Neural cell (in vitro differentiated cells): ENCODE results near the gene SLC25A17. TPM values are rescaled to one million over a fixed set of nuclear protein-coding genes. Genes with fewer than 3 reads are reported as not detected.

Source experiments
- H2AFZ ChIP-seq: fragments of 200-600, 300-800 bp; sonication (generic), shearing (Covaris generic); 2 replicates; pipeline ENCODE4 v1.6.0; 2014; ENCODE audit warnings: low read depth, mild to moderate bottlenecking, antibody characterized with exemption, low read length, moderate library complexity
- H3F3A ChIP-seq: fragments of 200-600 bp; shearing (Covaris generic); 2 replicates; pipeline ENCODE4 v1.6.1; 2016; ENCODE audit warnings: mild to moderate bottlenecking, moderate library complexity, mixed read lengths, antibody characterized with exemption, low read length; ENCODE audit not compliant: insufficient read depth, poor library complexity, severe bottlenecking
- H3K27ac ChIP-seq: fragments of 200-600, 300-800 bp; sonication (generic), shearing (Covaris generic); 2 replicates; pipeline ENCODE4 v1.5.1; 2014; ENCODE audit warnings: mild to moderate bottlenecking, low read length, moderate library complexity
- H3K27me3 ChIP-seq: fragments of 300-800, 200-600 bp; sonication (generic), shearing (Covaris generic); 2 replicates; pipeline ENCODE4 v1.6.0; 2014; ENCODE audit warnings: mild to moderate bottlenecking, low read depth, low read length, moderate library complexity; ENCODE audit not compliant: insufficient read depth
- H3K36me3 ChIP-seq: fragments of 300-800, 200-600 bp; sonication (generic), shearing (Covaris generic); 2 replicates; pipeline ENCODE4 v1.5.1; 2014; ENCODE audit warnings: mild to moderate bottlenecking, antibody characterized with exemption, low read length, moderate library complexity; ENCODE audit not compliant: insufficient read depth
- H3K4me2 ChIP-seq: fragments of 300-800, 200-600 bp; sonication (generic), shearing (Covaris generic); 2 replicates; pipeline ENCODE4 v1.6.0; 2014; ENCODE audit warnings: mild to moderate bottlenecking, low read length
- H3K4me3 ChIP-seq: fragments of 300-800, 200-600 bp; sonication (generic), shearing (Covaris generic); 2 replicates; pipeline ENCODE4 v1.5.1; 2014; ENCODE audit warnings: mild to moderate bottlenecking, low read length, moderate library complexity
- H3K79me2 ChIP-seq: fragments of 200-600 bp; shearing (Covaris generic); replicated peaks from 2 replicates; pipeline ENCODE4 v1.6.0; 2014; ENCODE audit warnings: mild to moderate bottlenecking, low read length, moderate library complexity; ENCODE audit not compliant: insufficient read depth
- H3K9ac ChIP-seq: fragments of 300-800, 200-600 bp; sonication (generic), shearing (Covaris generic); 2 replicates; pipeline ENCODE4 v1.6.1; 2016; ENCODE audit warnings: mild to moderate bottlenecking, low read length, mixed read lengths
- H3K9me2 ChIP-seq: fragments of 200-600 bp; shearing (Covaris generic); 2 replicates; pipeline ENCODE4 v1.6.1; 2016; ENCODE audit warnings: mild to moderate bottlenecking, low read length, mixed read lengths; ENCODE audit not compliant: insufficient read depth
- H3K9me3 ChIP-seq: fragments of 200-600, 300-800 bp; sonication (generic), shearing (Covaris generic); 2 replicates; pipeline ENCODE4 v1.6.1; 2016; ENCODE audit warnings: mild to moderate bottlenecking, mixed run types, low read length, moderate library complexity, mixed read lengths
- H4K20me1 ChIP-seq: fragments of 200-600 bp; shearing (Covaris generic); 2 replicates; pipeline ENCODE4 v1.6.1; 2016; ENCODE audit warnings: mild to moderate bottlenecking, mixed run types; ENCODE audit not compliant: insufficient read depth
- EP300 ChIP-seq: fragments of 450-650 bp; conservative IDR thresholded peaks from 2 replicates; pipeline ENCODE4 v1.6.1; 2014; ENCODE audit warnings: antibody characterized with exemption, mild to moderate bottlenecking, moderate library complexity; ENCODE audit not compliant: poor library complexity, severe bottlenecking
- EZH2 ChIP-seq: fragments of 200-600, 300-800 bp; shearing (Covaris generic), sonication (generic); IDR thresholded peaks from 2 replicates; pipeline ENCODE4 v1.6.1; 2014; ENCODE audit warnings: antibody characterized with exemption, low read length, borderline replicate concordance, mild to moderate bottlenecking; ENCODE audit not compliant: insufficient read depth, poor library complexity, severe bottlenecking
- MXI1 ChIP-seq: fragments of 450-650 bp; conservative IDR thresholded peaks from 2 replicates; pipeline ENCODE4 v1.6.1; 2014; ENCODE audit warnings: antibody characterized with exemption, mild to moderate bottlenecking; ENCODE audit not compliant: poor library complexity, severe bottlenecking
- POLR2AphosphoS5 ChIP-seq: IDR thresholded peaks from 2 replicates; pipeline ENCODE4 v1.6.1; 2012
- RAD21 ChIP-seq: fragments of 450-650 bp; conservative IDR thresholded peaks from 2 replicates; pipeline ENCODE4 v1.6.1; 2014; ENCODE audit warnings: antibody characterized with exemption, mild to moderate bottlenecking, moderate library complexity
- SMC3 ChIP-seq: fragments of 450-650 bp; conservative IDR thresholded peaks from 2 replicates; pipeline ENCODE4 v1.6.1; 2014; ENCODE audit warnings: antibody characterized with exemption, mild to moderate bottlenecking, moderate library complexity; ENCODE audit not compliant: poor library complexity
- TAF1 ChIP-seq: IDR thresholded peaks from 2 replicates; pipeline ENCODE4 v1.6.1; 2012; ENCODE audit warnings: low read depth
- polyA plus RNA-seq: library from polyadenylated mRNA; depleted of rRNA; stranded (reverse); fragments of >200 nt; gene quantifications from 2 replicates; pipeline ENCODE4 v1.2.3, GENCODE V29; 2014
- TF ChIP-seq, protein P1 (sequence below): IDR thresholded peaks from 2 replicates; pipeline ENCODE4 v1.6.1; 2012; ENCODE audit warnings: borderline replicate concordance
- TF ChIP-seq, protein P2 (sequence below): fragments of 450-650 bp; IDR thresholded peaks from 2 replicates; pipeline ENCODE4 v1.5.1; 2014; ENCODE audit warnings: antibody characterized with exemption, mild to moderate bottlenecking, moderate library complexity; ENCODE audit not compliant: poor library complexity, severe bottlenecking

The SLC25A17 gene
- polyA plus RNA-seq, 1 donor from 2014 or later = 49.3 TPM

DNA sequence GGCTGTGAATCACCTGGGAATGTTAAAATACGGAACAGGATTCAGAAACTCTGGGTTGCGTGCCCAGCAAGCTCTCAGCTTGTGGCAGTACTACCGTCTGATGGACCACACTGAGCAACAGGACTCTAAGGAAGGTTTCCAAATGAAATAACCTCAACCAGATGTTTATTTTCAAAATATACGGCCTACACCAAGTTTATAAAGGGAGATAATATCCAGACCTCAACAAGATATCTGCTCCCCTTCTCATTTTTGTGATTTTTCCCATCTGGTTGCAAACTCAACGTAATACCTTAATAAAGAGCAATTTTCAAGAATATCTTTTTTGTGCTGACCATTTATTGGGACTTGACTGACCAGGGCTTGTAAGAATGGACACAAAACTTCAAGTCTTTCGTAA lies 49.4 kb downstream of the SLC25A17 start:
- Histone ChIP-seq H3K36me3 (no peaks in the 10 kb centered on the region), H3K27me3 (no peaks in the 10 kb centered on the region), H3K79me2 (no peaks in the 10 kb centered on the region), H3K27ac (no peak overlapping the region), H4K20me1 (no peaks in the 10 kb centered on the region), H3K9ac (no peak overlapping the region), H3K4me3 (no peak overlapping the region), H3K9me2 (no peaks in the 10 kb centered on the region), H2AFZ (no peak overlapping the region), H3K9me3 (no peaks in the 10 kb centered on the region), H3F3A (no peaks in the 10 kb centered on the region), H3K4me2 (no peak overlapping the region)
- TF ChIP-seq EZH2 (no peak), TAF1 (no peak), RAD21 (no peak), POLR2AphosphoS5 (no peak)
- TF ChIP-seq, protein P1, sequence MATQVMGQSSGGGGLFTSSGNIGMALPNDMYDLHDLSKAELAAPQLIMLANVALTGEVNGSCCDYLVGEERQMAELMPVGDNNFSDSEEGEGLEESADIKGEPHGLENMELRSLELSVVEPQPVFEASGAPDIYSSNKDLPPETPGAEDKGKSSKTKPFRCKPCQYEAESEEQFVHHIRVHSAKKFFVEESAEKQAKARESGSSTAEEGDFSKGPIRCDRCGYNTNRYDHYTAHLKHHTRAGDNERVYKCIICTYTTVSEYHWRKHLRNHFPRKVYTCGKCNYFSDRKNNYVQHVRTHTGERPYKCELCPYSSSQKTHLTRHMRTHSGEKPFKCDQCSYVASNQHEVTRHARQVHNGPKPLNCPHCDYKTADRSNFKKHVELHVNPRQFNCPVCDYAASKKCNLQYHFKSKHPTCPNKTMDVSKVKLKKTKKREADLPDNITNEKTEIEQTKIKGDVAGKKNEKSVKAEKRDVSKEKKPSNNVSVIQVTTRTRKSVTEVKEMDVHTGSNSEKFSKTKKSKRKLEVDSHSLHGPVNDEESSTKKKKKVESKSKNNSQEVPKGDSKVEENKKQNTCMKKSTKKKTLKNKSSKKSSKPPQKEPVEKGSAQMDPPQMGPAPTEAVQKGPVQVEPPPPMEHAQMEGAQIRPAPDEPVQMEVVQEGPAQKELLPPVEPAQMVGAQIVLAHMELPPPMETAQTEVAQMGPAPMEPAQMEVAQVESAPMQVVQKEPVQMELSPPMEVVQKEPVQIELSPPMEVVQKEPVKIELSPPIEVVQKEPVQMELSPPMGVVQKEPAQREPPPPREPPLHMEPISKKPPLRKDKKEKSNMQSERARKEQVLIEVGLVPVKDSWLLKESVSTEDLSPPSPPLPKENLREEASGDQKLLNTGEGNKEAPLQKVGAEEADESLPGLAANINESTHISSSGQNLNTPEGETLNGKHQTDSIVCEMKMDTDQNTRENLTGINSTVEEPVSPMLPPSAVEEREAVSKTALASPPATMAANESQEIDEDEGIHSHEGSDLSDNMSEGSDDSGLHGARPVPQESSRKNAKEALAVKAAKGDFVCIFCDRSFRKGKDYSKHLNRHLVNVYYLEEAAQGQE = no peak

DNA sequence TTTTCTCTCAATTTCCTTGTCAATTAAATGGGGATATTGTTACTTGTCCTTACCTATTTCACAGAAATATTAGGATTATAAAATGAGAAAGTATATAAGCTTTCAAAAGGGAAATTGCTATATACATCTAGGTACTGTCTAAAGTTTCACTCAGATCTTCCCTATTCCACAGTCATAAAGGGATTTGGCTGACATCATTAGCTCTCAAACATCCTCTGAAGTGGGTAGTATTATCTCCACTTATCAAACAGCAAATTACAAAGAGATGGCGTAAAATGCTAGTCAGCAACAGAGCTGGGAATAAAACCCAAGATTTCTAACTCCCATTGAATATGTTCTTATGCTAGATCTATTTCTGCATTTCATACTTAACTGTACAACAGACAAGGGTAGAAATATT lies 50.9 kb downstream of the SLC25A17 start:
- TF ChIP-seq EP300 (no peak), EZH2 (no peak), SMC3 (no peak), POLR2AphosphoS5 (no peak), TAF1 (no peak), RAD21 (no peak), MXI1 (no peak)
- TF ChIP-seq, protein P1 = no peak
- TF ChIP-seq, protein P2, sequence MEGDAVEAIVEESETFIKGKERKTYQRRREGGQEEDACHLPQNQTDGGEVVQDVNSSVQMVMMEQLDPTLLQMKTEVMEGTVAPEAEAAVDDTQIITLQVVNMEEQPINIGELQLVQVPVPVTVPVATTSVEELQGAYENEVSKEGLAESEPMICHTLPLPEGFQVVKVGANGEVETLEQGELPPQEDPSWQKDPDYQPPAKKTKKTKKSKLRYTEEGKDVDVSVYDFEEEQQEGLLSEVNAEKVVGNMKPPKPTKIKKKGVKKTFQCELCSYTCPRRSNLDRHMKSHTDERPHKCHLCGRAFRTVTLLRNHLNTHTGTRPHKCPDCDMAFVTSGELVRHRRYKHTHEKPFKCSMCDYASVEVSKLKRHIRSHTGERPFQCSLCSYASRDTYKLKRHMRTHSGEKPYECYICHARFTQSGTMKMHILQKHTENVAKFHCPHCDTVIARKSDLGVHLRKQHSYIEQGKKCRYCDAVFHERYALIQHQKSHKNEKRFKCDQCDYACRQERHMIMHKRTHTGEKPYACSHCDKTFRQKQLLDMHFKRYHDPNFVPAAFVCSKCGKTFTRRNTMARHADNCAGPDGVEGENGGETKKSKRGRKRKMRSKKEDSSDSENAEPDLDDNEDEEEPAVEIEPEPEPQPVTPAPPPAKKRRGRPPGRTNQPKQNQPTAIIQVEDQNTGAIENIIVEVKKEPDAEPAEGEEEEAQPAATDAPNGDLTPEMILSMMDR = no peak
- H3F3A ChIP-seq = no peaks in the 10 kb centered on the region
- H3K79me2 ChIP-seq = no peaks in the 10 kb centered on the region
- no peak overlapping the region for H3K9ac ChIP-seq
- no peaks in the 10 kb centered on the region for H4K20me1 ChIP-seq
- H3K9me2 ChIP-seq = no peaks in the 10 kb centered on the region
- no peaks in the 10 kb centered on the region for H3K27me3 ChIP-seq
- no peaks in the 10 kb centered on the region for H3K9me3 ChIP-seq
- H3K4me3 ChIP-seq = no peak overlapping the region
- no peak overlapping the region for H3K4me2 ChIP-seq
- H2AFZ ChIP-seq = no peak overlapping the region
- no peak overlapping the region for H3K27ac ChIP-seq
- no peaks in the 10 kb centered on the region for H3K36me3 ChIP-seq
